ENCODE results near the gene TADA3.

TADA3 gene

DNA sequence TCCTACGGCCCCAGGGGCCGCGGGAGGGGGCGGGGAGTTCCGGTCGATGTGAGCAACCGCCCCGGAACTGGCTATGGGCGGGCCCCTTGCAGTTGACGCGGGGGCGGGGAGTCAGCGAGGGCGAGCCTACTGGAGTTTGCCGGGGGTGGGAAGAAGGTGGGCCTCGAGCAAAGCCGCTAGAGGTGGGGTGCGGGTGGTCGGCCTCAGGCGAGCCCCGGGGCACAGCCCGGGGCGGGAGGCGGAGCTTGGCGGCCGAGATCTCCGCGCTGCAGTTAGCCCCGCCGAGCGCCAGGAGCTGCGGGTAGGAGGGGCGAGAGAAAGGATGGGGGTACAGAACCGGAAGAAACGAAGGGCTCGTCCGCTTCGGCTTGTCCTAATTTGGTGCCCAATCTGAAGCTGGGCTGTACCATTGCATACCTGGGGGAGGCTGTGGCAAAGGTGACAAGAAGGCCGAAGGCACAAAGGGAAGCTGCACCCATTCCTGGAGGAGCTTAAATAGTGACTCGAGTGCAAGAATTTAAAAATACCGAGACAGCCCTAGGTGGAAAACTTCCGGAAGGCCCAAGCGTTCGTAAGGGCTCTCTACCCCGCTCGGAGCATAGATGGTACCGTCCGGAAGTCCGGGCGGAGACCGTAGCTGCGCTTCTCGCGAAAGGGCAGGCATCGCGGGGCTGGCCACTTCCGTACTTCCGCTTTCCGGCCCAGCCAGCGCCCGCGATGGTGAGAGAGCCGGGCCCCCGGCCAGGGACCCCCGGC is at the start of gene TADA3, which contains the start of gene ARPC4:
TADA3 (minus strand) TSS at position 69 of the 756 bp plus-strand sequence. CDS start 1,007 bp downstream, outside the sequence.
ARPC4 (plus strand) TSS at position 678 of the 756 bp plus-strand sequence; CDS start at position 718, 40 bp downstream.
- peak within 1 kb of the TSS; percentile 87 to 98 (median 90) for H3K4me3 ChIP-seq
- peak within 1 kb of the TSS; percentile 79 to 100 (median 98) for H3K27ac ChIP-seq

DNA sequence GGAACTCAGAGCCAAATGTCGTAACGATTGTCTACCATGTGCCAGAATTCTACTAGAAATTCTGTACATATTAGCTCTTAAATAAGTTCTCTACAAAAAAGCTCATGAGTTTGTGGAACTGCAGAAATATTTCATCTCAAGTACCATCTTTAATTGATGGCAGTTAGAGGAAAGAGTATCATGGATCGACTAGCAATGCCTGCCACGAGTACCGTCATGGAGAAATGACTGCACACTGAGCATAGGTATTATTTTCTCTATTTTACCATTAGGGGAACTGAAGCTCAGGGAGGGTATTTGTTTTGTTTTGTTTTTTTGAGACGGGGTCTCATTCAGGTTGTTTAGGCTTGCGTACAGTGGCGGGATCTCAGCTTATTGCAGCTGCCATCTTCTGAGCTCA is 48.7 kb upstream of the TADA3 start:
- Histone ChIP-seq H3K4me3 (no peak overlapping the region), H3K27ac (no peak overlapping the region)

DNA sequence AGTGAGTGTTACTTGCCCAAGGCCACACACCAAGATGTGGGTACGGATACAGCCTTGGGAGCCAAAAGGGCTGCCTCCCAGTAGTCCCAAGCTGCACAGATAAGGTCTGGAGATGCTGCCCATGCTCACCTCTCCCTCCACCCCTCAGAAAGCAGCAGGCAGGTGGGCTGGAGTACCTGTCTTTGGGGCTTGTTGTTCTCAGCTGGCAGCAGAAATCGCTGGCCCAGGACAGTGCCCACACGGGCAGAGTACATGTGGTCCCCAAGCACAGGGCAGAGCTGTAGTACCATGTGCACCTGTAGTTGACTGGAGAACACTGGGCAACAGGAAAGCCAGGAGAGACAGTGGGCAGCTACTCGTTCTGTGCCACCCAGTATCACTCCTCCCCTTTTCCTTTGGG is 46.6 kb upstream of the TADA3 start:
- no peak overlapping the region for H3K4me3 ChIP-seq
- H3K27ac ChIP-seq: no peak overlapping the region

GRCh38 chr3:9837701-9838582 is 45.7 kb upstream of the TADA3 start:
- H3K4me3 ChIP-seq: no peak overlapping the region
- no peak overlapping the region for H3K27ac ChIP-seq

DNA sequence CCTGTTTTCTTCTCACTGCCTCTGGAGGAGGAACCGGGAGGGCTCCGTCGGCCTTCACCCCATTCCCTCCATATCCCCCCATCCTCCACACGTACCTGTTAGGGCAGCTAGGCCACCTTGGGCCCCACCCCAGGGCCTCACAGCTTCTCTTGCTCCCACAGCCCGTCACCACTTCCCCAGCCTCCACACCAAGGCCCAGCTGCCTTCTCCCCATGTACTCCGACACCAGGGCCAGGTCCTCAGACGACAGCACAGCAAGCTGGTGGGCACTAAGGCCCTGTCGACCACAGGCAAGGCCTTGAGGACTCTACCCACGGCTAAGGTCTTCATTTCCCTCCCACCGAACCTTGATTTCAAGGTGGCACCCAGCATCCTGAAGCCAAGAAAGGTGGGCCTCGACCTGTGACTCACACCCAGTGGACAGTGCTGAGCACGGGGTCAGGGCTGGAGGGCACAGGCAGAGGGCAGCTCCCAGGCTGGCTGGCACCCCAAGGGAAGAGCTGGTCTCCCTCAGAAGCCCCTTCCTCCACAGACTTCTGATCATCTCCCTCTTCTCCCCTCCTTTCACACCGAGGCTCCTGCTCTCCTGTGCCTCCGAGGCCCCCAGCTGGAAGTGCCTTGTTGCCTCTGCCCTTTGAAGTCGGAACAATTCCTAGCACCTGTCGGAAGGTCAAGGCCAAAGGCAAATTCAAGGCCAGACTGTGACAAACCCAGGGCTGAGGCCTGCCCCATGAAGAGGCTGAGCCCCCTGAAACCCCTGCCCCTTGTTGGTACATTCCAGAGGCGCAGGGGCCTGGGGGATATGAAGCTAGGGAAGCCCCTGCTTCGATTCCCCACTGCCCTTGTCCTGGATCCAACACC is 42.5 kb upstream of the TADA3 start:
- H3K27ac ChIP-seq: no peak overlapping the region
- H3K4me3 ChIP-seq: no peak overlapping the region

DNA sequence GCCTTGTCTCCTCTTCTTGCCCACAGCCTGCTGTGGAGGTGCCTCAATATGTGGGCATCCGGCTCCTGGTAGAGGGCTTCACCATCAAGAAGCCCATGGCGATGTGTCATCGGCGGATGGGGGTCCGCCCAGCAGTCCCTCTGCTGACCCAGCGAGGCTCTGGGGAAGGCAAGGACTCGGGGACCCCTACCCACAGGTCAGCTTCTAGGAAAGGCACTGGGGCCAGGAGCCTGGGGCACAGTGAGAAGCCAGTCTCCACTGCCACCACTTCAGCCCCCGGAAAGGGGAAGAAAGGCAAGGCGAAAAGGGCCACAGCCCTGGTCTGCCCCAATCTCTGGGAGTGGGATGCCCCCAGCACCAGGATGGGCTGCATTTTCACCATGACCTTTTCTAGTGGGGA is 40.8 kb upstream of the TADA3 start:
- Histone ChIP-seq H3K27ac (no peak overlapping the region), H3K4me3 (no peak overlapping the region)

- Histone ChIP-seq H3K27ac (no peak overlapping the region), H3K4me3 (no peak overlapping the region)
Measured at GRCh38 chr3:9831253-9831652, 39.0 kb upstream of the TADA3 start.

DNA sequence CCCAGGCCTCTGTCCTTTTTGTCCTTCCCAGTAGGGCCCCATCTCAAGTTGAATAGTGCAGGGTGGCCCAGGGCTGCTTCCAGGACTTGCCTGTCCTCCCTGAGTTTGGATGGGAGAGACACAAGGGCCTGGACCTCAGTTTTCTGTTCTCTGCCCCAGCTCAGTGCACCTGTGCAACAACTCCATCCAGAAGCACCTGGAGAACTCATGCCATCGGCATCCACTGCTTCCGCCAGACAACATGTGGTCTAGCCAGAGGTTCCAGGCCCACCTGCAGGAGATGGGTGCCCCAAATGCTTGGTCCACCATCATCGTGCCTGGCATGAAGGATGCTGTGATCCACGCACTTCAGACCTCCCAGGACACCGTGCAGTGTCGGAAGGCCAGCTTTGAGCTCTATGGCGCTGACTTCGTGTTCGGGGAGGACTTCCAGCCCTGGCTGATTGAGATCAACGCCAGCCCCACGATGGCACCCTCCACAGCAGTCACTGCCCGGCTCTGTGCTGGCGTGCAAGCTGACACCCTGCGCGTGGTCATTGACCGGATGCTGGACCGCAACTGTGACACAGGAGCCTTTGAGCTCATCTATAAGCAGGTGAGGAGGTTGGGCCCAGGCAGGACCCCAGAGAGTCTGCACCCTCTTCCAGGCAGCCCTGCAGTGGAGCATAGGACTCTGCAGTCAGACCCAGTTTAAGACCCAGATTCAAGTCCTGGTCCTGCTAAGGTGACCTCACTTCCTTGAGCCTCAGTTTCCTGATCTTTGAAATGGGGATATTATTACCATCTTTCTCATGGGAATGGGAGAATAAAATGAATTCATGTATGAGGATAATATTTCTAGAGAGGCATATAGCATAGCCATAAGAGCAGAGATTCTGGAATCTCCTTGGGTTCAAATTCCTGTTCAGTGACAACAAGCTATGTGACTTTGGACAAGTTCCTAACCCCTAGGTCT is 36.8 kb upstream of the TADA3 start:
- no peak overlapping the region for H3K4me3 ChIP-seq
- H3K27ac ChIP-seq: no peak overlapping the region

DNA sequence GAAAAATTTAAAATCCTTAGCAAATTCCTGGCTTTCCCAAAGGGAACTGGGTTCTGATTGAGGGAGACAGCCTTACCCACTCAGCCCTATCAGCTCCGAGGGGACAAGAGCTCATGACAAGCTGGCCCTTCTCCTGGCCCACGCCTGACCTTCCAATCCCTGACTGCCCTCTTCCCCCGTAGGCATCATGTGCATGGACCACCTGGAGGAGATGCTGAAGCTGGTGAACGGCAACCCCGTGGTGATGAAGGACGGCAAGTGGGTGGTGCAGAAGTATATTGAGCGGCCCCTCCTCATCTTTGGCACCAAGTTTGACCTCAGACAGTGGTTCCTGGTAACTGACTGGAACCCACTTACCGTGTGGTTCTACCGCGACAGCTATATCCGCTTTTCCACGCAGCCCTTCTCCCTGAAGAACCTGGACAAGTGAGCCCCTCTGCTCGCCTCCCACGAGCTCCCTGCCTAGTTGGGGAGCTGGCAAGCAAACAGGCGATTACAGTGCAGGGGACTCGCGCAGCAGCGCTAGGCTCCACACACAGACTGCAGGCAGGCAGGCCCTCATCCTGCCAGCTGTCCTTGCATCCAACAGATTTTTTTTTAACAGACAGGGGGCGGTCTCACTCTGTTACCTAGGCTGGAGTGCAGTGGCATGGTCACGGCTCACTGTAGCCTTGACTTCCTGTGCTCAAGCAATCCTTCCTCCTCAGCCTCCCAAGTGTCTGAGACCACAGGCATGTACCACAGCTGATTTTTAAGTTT is 34.7 kb upstream of the TADA3 start:
- no peak overlapping the region for H3K27ac ChIP-seq
- no peak overlapping the region for H3K4me3 ChIP-seq

GRCh38 chr3:9825451-9826040 is 33.3 kb upstream of the TADA3 start:
- no peak overlapping the region for H3K27ac ChIP-seq

GRCh38 chr3:9820946-9821345 is 28.7 kb upstream of the TADA3 start:
- no peak overlapping the region for H3K4me3 ChIP-seq
- peak overlapping the region in 1 of 21 experiments; percentile 2 for H3K27ac ChIP-seq

More at GRCh38 chr3:9825451-9826040, 33.3 kb upstream of the TADA3 start:
- H3K4me3 ChIP-seq: no peak overlapping the region

DNA sequence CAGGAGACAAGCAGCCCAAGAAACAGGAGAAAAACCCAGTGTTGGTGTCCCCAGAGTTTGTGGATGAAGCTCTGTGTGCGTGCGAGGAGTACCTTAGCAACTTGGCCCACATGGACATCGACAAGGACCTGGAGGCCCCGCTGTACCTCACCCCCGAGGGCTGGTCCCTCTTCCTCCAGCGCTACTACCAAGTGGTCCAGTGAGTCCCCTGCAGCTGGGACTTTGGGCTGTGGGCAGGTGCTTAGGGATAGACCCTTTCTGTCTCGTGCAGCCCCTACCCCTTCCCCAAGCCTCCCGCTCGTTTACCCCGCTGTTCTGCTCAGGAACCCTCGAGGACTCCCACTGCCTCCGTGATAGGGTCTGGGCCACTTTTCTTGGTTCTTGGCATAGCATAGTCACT is 28.3 kb upstream of the TADA3 start:
- H3K4me3 ChIP-seq: no peak overlapping the region
- no peak overlapping the region for H3K27ac ChIP-seq

DNA sequence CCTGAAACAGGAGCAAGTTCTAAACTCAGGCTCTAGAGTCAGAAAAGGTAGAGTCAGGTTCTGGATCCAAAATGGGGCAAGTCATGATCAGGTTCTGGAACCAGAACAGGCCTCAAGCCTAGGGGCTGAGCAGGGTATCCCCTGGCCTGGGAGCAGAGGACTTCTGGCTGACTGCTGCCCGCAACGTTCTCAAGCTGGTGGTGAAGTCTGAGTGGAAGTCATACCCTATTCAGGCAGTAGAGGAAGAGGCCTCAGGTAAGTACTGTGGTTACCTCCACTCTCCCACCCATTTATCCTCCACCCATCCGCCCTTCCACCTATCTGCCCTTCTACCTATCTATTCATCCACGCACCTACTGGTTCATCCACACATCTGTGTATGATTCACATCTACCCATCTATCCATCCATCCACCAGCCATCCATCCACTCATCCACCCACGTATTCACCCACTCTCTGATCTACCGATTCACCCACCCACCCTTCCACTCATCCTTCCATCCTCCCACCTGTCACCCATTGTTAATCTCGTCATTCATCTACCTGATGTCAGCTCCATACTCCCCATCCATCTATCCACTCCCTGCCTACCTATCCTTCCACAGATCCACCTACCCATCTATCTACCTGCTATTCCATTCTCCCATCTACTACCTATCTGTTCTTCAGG is 26.5 kb upstream of the TADA3 start:
- Histone ChIP-seq H3K4me3 (no peak overlapping the region), H3K27ac (no peak overlapping the region)

DNA sequence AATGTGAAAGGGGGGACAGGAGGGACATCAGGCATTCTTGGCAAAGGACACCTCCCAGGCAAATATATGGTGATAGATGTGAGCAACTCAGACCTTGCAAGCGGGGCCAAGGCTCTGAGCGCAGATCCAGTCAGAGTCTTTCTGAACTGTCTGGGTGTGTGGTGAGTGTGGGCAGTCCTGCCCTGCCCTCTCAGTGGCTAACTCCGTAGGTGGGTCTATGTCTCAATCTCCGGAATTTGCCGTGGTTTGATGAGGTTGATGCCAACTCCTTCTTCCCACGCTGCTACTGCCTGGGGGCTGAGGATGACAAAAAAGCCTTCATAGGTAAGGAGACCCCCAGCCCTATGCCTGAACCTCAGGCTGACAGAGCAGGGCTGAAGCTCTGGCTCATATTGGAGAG is 25.2 kb upstream of the TADA3 start:
- Histone ChIP-seq H3K27ac (no peak overlapping the region), H3K4me3 (no peak overlapping the region)

- Histone ChIP-seq H3K27ac (no peak overlapping the region), H3K4me3 (no peak overlapping the region)
Measured at GRCh38 chr3:9815986-9816385, 23.7 kb upstream of the TADA3 start.

GRCh38 chr3:9812870-9813483 is 20.7 kb upstream of the TADA3 start:
- H3K4me3 ChIP-seq: no peak overlapping the region
- no peak overlapping the region for H3K27ac ChIP-seq

DNA sequence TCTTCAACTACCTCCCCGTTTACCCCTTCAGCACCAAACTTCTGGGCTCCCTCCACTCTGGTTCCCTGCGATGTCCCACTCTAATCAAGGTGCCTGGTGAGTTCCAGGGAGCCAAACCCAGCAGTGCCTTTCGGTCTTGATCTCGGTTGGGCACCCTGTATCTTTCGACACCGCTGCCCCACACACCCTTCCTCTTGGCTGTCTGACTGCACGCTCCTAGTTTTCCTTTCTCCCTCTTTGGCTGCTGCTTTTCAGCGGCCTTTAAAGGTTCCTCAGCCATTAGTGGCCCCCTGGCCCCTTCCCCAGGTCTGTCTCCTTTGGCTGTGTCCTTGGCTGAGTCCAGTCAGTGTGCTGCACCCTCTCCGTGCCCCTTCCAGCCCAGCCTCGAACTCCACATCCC is 18.6 kb upstream of the TADA3 start:
- Histone ChIP-seq H3K4me3 (peak overlapping the region in 6 of 7 experiments; percentile 67 to 82 (median 76)), H3K27ac (peak overlapping the region in 18 of 21 experiments; percentile 91 to 99 (median 96))
